Right forelimb (tissue), 1 donor: Measurements from ENCODE around the gene PBOV1.

ENCODE experiments used
- DNase-seq: peaks from one replicate; pipeline ENCODE4 v3.0.0-alpha.2; 2018

PBOV1 gene

GRCh38 chr6:138203315-138203714 lies 15.0 kb downstream of the PBOV1 start:
- no peak for DNase-seq

GRCh38 chr6:138201836-138202235 lies 16.5 kb downstream of the PBOV1 start:
- no peak for DNase-seq

- DNase-seq = no peak
Observed at GRCh38 chr6:138198430-138199091, 19.7 kb downstream of the PBOV1 start.

GRCh38 chr6:138197570-138197969 lies 20.7 kb downstream of the PBOV1 start:
- no peak for DNase-seq

- no peak for DNase-seq
Observed at GRCh38 chr6:138196122-138196738, 22.1 kb downstream of the PBOV1 start.

- DNase-seq = no peak
Observed at GRCh38 chr6:138194287-138194686, 24.0 kb downstream of the PBOV1 start.

- no peak for DNase-seq
Observed at GRCh38 chr6:138188278-138188941, 29.9 kb downstream of the PBOV1 start.

- no peak for DNase-seq
Observed at GRCh38 chr6:138187156-138187555, 31.1 kb downstream of the PBOV1 start.

GRCh38 chr6:138184230-138184629 lies 34.1 kb downstream of the PBOV1 start:
- no peak for DNase-seq

- DNase-seq = no peak
Observed at GRCh38 chr6:138183790-138184134, 34.5 kb downstream of the PBOV1 start.

- DNase-seq = no peak
Observed at GRCh38 chr6:138182939-138183789, 35.1 kb downstream of the PBOV1 start.

GRCh38 chr6:138176652-138177232 lies 41.5 kb downstream of the PBOV1 start:
- no peak for DNase-seq

GRCh38 chr6:138175596-138175995 lies 42.7 kb downstream of the PBOV1 start:
- no peak for DNase-seq
